SK-N-SH treated with all-trans-retinoic acid at 6 μM for 48 hours (cell line): ENCODE data around the gene SMIM38.

Experiments used
- ATAC-seq: fragments of 200-7000 bp; cut with Tn5 transposase; 3 replicates; pipeline ENCODE4 v1.9.1; 2020; ENCODE audit warnings: mild to moderate bottlenecking, moderate library complexity
- BACH2 ChIP-seq: fragments of 250-450 bp; sonication (Bioruptor Pico); IDR thresholded peaks from 2 replicates; pipeline ENCODE4 v1.9.0; 2021; ENCODE audit warnings: mild to moderate bottlenecking, borderline replicate concordance
- CSDC2 ChIP-seq: fragments of 250-450 bp; sonication (Bioruptor Pico); IDR thresholded peaks from 2 replicates; pipeline ENCODE4 v1.5.0; 2020; ENCODE audit warnings: mild to moderate bottlenecking, moderate library complexity
- GLIS3 ChIP-seq: fragments of 250-450 bp; sonication (Bioruptor Pico); IDR thresholded peaks from 2 replicates; pipeline ENCODE4 v1.5.0; 2020; ENCODE audit warnings: mild to moderate bottlenecking, moderate library complexity
- ISL1 ChIP-seq: fragments of 250-450 bp; sonication (Bioruptor Pico); IDR thresholded peaks from 2 replicates; pipeline ENCODE4 v2.1.2; 2022; ENCODE audit warnings: mild to moderate bottlenecking, moderate library complexity
- OSR1 ChIP-seq: fragments of 250-450 bp; sonication (Bioruptor Pico); IDR thresholded peaks from 2 replicates; pipeline ENCODE4 v1.8.0; 2022; ENCODE audit warnings: moderate library complexity, mild to moderate bottlenecking, inconsistent platforms
- PPARA ChIP-seq: fragments of 250-450 bp; sonication (Bioruptor Pico); IDR thresholded peaks from 2 replicates; pipeline ENCODE4 v1.5.0; 2020; ENCODE audit warnings: mild to moderate bottlenecking, borderline replicate concordance
- RARB ChIP-seq: fragments of 250-450 bp; sonication (Bioruptor Pico); IDR thresholded peaks from 2 replicates; pipeline ENCODE4 v1.8.0; 2021; ENCODE audit warnings: mild to moderate bottlenecking, moderate library complexity
- SNAI2 ChIP-seq: fragments of 250-450 bp; sonication (Bioruptor Pico); IDR thresholded peaks from 2 replicates; pipeline ENCODE4 v1.5.0; 2020; ENCODE audit warnings: mild to moderate bottlenecking, moderate library complexity
- TCF4 ChIP-seq: fragments of 250-450 bp; sonication (Bioruptor Pico); IDR thresholded peaks from 2 replicates; pipeline ENCODE4 v1.8.0; 2021; ENCODE audit warnings: mild to moderate bottlenecking, moderate library complexity, borderline replicate concordance
- TOX ChIP-seq: fragments of 250-450 bp; sonication (Bioruptor Pico); IDR thresholded peaks from 2 replicates; pipeline ENCODE4 v1.8.0; 2021; ENCODE audit warnings: mild to moderate bottlenecking, moderate library complexity, borderline replicate concordance
- ZC3H10 ChIP-seq: fragments of 250-450 bp; sonication (Bioruptor Pico); IDR thresholded peaks from 2 replicates; pipeline ENCODE4 v1.5.1; 2021; ENCODE audit warnings: mild to moderate bottlenecking, moderate library complexity
- ZFP3 ChIP-seq: fragments of 250-450 bp; sonication (Bioruptor Pico); IDR thresholded peaks from 2 replicates; pipeline ENCODE4 v1.5.0; 2020; ENCODE audit warnings: mild to moderate bottlenecking, moderate library complexity
- ZFP30 ChIP-seq: fragments of 450-650 bp; formaldehyde crosslinking; IDR thresholded peaks from 2 replicates; pipeline ENCODE4 v1.5.0; 2022; ENCODE audit warnings: mild to moderate bottlenecking, moderate library complexity
- ZNF565 ChIP-seq: fragments of 450-650 bp; formaldehyde crosslinking; conservative IDR thresholded peaks from 2 replicates; pipeline ENCODE4 v1.5.0; 2020; ENCODE audit warnings: low read depth, mild to moderate bottlenecking, moderate library complexity
- ZNF70 ChIP-seq: fragments of 450-650 bp; formaldehyde crosslinking; IDR thresholded peaks from 2 replicates; pipeline ENCODE4 v1.5.0; 2020; ENCODE audit warnings: mild to moderate bottlenecking, moderate library complexity
- ZNF8 ChIP-seq: fragments of 450-650 bp; formaldehyde crosslinking; IDR thresholded peaks from 2 replicates; pipeline ENCODE4 v1.5.0; 2020; ENCODE audit warnings: mild to moderate bottlenecking, moderate library complexity
- TF ChIP-seq, protein P1 (sequence below): fragments of 250-450 bp; sonication (Bioruptor Pico); IDR thresholded peaks from 2 replicates; pipeline ENCODE4 v1.8.0; 2020; ENCODE audit warnings: mild to moderate bottlenecking, moderate library complexity, borderline replicate concordance
- TF ChIP-seq, protein P2 (sequence below): fragments of 250-450 bp; sonication (Bioruptor Pico); IDR thresholded peaks from 2 replicates; pipeline ENCODE4 v1.5.0; 2020; ENCODE audit warnings: mild to moderate bottlenecking, moderate library complexity
- TF ChIP-seq, protein P3 (sequence below): fragments of 250-450 bp; sonication (Bioruptor Pico); IDR thresholded peaks from 2 replicates; pipeline ENCODE4 v1.5.1; 2020; ENCODE audit warnings: low read depth, mild to moderate bottlenecking, moderate library complexity
- TF ChIP-seq, protein P4 (sequence below): fragments of 250-450 bp; sonication (Bioruptor Pico); IDR thresholded peaks from 2 replicates; pipeline ENCODE4 v1.5.1; 2021; ENCODE audit warnings: mild to moderate bottlenecking, moderate library complexity

The SMIM38 gene

DNA sequence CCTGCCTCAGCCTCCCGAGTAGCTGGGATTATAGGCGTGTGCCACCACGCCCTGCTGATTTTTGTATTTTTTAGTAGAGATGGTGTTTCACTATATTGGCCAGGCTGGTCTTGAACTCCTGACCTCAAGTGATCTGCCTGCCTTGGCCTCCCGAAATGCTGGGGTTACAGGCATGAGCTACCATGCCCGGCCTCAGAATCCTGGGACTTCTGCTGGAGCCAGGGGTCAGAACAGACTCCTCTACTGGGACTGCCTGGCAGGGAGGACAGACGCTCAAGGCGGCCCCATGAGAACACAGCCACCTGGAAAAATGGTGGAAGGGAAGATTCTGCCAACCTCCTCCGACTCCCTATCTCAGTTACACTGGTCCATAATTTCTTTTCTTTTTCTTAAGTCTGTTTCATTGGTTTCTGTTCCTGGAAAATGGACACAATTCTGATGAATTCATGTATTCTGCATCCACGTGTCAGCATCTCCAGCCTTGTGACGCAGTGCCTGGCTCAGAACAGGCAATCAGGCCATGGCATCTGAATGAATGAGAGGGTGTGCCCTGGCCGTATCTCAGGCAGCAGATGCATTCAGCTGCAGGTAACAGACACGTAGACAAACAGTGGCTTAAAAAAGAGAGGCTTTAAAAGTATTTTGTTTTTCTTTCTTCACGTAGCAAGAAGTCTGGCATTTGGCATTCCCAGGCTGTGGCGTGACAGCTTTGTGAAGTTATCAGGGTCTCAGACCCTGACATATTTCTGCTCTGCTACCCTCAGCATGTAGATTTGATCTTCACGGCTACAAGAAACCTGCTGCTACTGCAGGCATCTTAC lies 4.8 kb downstream of the SMIM38 start:
- no peak for ATAC-seq

DNA sequence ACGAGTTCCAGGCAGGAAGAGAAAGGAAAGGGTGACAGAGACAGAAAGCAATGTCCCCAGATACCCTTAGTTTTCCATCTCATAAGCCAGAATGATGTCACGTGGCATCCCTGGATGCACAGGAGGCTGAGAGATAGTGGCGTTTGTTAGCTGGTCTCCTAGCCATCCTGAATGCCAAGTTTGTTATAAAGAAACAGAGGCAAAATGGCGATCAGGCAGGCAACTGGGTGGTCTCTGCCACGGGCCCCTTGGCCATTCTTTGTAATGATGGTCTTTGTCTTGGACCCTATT lies 5.3 kb downstream of the SMIM38 start:
- ATAC-seq = no peak
- TF ChIP-seq PPARA (CRISPR knock-in tag) (no peak), ZNF565 (CRISPR knock-in tag) (no peak), ZC3H10 (no peak), SNAI2 (CRISPR knock-in tag) (no peak), ZFP30 (CRISPR knock-in tag) (no peak), TCF4 (CRISPR knock-in tag) (no peak), RARB (CRISPR knock-in tag) (no peak), OSR1 (CRISPR knock-in tag) (no peak), ZNF70 (CRISPR knock-in tag) (no peak), ISL1 (no peak)
- TF ChIP-seq, protein P1, sequence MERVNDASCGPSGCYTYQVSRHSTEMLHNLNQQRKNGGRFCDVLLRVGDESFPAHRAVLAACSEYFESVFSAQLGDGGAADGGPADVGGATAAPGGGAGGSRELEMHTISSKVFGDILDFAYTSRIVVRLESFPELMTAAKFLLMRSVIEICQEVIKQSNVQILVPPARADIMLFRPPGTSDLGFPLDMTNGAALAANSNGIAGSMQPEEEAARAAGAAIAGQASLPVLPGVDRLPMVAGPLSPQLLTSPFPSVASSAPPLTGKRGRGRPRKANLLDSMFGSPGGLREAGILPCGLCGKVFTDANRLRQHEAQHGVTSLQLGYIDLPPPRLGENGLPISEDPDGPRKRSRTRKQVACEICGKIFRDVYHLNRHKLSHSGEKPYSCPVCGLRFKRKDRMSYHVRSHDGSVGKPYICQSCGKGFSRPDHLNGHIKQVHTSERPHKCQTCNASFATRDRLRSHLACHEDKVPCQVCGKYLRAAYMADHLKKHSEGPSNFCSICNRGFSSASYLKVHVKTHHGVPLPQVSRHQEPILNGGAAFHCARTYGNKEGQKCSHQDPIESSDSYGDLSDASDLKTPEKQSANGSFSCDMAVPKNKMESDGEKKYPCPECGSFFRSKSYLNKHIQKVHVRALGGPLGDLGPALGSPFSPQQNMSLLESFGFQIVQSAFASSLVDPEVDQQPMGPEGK (CRISPR knock-in tag) = no peak
- TF ChIP-seq, protein P2, sequence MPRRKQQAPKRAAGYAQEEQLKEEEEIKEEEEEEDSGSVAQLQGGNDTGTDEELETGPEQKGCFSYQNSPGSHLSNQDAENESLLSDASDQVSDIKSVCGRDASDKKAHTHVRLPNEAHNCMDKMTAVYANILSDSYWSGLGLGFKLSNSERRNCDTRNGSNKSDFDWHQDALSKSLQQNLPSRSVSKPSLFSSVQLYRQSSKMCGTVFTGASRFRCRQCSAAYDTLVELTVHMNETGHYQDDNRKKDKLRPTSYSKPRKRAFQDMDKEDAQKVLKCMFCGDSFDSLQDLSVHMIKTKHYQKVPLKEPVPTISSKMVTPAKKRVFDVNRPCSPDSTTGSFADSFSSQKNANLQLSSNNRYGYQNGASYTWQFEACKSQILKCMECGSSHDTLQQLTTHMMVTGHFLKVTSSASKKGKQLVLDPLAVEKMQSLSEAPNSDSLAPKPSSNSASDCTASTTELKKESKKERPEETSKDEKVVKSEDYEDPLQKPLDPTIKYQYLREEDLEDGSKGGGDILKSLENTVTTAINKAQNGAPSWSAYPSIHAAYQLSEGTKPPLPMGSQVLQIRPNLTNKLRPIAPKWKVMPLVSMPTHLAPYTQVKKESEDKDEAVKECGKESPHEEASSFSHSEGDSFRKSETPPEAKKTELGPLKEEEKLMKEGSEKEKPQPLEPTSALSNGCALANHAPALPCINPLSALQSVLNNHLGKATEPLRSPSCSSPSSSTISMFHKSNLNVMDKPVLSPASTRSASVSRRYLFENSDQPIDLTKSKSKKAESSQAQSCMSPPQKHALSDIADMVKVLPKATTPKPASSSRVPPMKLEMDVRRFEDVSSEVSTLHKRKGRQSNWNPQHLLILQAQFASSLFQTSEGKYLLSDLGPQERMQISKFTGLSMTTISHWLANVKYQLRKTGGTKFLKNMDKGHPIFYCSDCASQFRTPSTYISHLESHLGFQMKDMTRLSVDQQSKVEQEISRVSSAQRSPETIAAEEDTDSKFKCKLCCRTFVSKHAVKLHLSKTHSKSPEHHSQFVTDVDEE (CRISPR knock-in tag) = no peak
- TF ChIP-seq, protein P3, sequence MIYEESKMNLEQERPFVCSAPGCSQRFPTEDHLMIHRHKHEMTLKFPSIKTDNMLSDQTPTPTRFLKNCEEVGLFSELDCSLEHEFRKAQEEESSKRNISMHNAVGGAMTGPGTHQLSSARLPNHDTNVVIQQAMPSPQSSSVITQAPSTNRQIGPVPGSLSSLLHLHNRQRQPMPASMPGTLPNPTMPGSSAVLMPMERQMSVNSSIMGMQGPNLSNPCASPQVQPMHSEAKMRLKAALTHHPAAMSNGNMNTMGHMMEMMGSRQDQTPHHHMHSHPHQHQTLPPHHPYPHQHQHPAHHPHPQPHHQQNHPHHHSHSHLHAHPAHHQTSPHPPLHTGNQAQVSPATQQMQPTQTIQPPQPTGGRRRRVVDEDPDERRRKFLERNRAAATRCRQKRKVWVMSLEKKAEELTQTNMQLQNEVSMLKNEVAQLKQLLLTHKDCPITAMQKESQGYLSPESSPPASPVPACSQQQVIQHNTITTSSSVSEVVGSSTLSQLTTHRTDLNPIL = no peak
- TF ChIP-seq, protein P4, sequence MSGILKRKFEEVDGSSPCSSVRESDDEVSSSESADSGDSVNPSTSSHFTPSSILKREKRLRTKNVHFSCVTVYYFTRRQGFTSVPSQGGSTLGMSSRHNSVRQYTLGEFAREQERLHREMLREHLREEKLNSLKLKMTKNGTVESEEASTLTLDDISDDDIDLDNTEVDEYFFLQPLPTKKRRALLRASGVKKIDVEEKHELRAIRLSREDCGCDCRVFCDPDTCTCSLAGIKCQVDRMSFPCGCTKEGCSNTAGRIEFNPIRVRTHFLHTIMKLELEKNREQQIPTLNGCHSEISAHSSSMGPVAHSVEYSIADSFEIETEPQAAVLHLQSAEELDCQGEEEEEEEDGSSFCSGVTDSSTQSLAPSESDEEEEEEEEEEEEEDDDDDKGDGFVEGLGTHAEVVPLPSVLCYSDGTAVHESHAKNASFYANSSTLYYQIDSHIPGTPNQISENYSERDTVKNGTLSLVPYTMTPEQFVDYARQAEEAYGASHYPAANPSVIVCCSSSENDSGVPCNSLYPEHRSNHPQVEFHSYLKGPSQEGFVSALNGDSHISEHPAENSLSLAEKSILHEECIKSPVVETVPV = no peak

More for the DNA sequence above, 4.8 kb downstream of the SMIM38 start:
- TF ChIP-seq, protein P1 (CRISPR knock-in tag) = no peak
- TF ChIP-seq ZFP30 (CRISPR knock-in tag) = no peak
- no peak for TF ChIP-seq ZNF565 (CRISPR knock-in tag)
- TF ChIP-seq, protein P3 = no peak
- no peak for TF ChIP-seq ZNF8 (CRISPR knock-in tag)
- TF ChIP-seq ZC3H10 = no peak
- TF ChIP-seq BACH2 (CRISPR knock-in tag) = no peak
- TF ChIP-seq ISL1 = no peak
- no peak for TF ChIP-seq ZNF70 (CRISPR knock-in tag)
- no peak for TF ChIP-seq TCF4 (CRISPR knock-in tag)
- TF ChIP-seq, protein P4 = no peak
- TF ChIP-seq ZFP3 (CRISPR knock-in tag) = no peak
- no peak for TF ChIP-seq PPARA (CRISPR knock-in tag)
- TF ChIP-seq GLIS3 = no peak
- TF ChIP-seq TOX (CRISPR knock-in tag) = no peak
- TF ChIP-seq, protein P2 (CRISPR knock-in tag) = no peak
- TF ChIP-seq CSDC2 = no peak
